Kidney (tissue), 14 donors: ENCODE measurements around the gene GRM2. TPM values are rescaled to one million over a fixed set of nuclear protein-coding genes. Genes with fewer than 3 reads are reported as not detected.

Source experiments
- DNase-seq, 5 donors: peaks; one replicate each; pipeline ENCODE4 v3.0.0-alpha.2; 2013 to 2020
- FAIRE-seq: peaks from 2 replicates; lab custom pipeline; 2012; peaks lifted over from hg19 to GRCh38; lab: Jason Lieb, UNC
- H3K27ac ChIP-seq, 2 donors: one replicate each; pipeline ENCODE4 v1.7.0; 2013; ENCODE audit warnings: low read depth in 2 of 2, low read length in 2 of 2, inconsistent platforms in 1 of 2
- H3K27me3 ChIP-seq: one replicate; pipeline ENCODE4 v1.7.1; 2013; ENCODE audit warnings: low read length, inconsistent platforms; ENCODE audit not compliant: control insufficient read depth, insufficient read depth
- H3K36me3 ChIP-seq, 3 donors: one replicate each; pipeline versions ENCODE4 v1.7.0 to v1.7.1; 2013; ENCODE audit warnings: low read length in 3 of 3, control low read depth in 1 of 3, inconsistent platforms in 1 of 3; ENCODE audit not compliant: insufficient read depth in 3 of 3, control insufficient read depth in 2 of 3
- H3K4me1 ChIP-seq, 3 donors: one replicate each; pipeline versions ENCODE4 v1.7.0 to v1.7.1; 2013; ENCODE audit warnings: low read length in 3 of 3, inconsistent platforms in 1 of 3, low read depth in 1 of 3; ENCODE audit not compliant: control insufficient read depth in 2 of 3, insufficient read depth in 2 of 3
- H3K4me3 ChIP-seq, 3 donors: one replicate each; pipeline versions ENCODE4 v1.7.0 to v1.8.1; 2013; ENCODE audit warnings: low read length in 3 of 3, control low read depth in 1 of 3, inconsistent platforms in 1 of 3
- H3K9ac ChIP-seq, 3 donors: one replicate each; pipeline versions ENCODE4 v1.7.0 to v1.7.1; 2013; ENCODE audit warnings: low read length in 3 of 3, control low read depth in 1 of 3, inconsistent platforms in 1 of 3
- H3K9me3 ChIP-seq, 3 donors: one replicate each; pipeline versions ENCODE4 v1.7.0 to v1.7.1; 2013; ENCODE audit warnings: low read length in 3 of 3, control low read depth in 1 of 3, inconsistent platforms in 1 of 3; ENCODE audit not compliant: control insufficient read depth in 2 of 3, insufficient read depth in 1 of 3
- CTCF ChIP-seq: IDR thresholded peaks from 3 replicates; pipeline ENCODE4 v1.5.1; 2012; ENCODE audit warnings: mild to moderate bottlenecking, moderate library complexity, borderline replicate concordance; ENCODE audit not compliant: insufficient read depth; ENCODE audit errors: extremely low read depth
- intact Hi-C: fragments of 100-400 bp; cut with DNase I; formaldehyde crosslinking; loops from one replicate; pipeline ENCODE4 v1.11.1; 2022
- polyA plus RNA-seq: library from polyadenylated mRNA; stranded (reverse); fragments of 350-450 nt; fragmentation: Illumina TruSeq; extraction: RNeasy Lipid Tissue Mini Kit (QIAGEN cat#74804); gene quantifications from one replicate; pipeline ENCODE4 v1.2.3, GENCODE V29; 2014; ENCODE audit warnings: low read depth, low replicate concordance; ENCODE audit not compliant: insufficient read depth
- total RNA-seq: library from RNA; stranded (reverse); fragmentation: NEBNext Ultra II Directional; extraction: Animal tissue kit (Norgen Biotek cat#: 25700); gene quantifications from one replicate; pipeline ENCODE4 v1.2.1, GENCODE V29; 2021
- donor health status: control.
- donor health status: control.
- donor health status: control.
- donor health status: control.
- donor health status: control.
- donor health status: DM: yes; HTN: yes; CAD: no.
- donor health status: Normal renal cell carcinoma (clear cell type).

The GRM2 gene
- total and polyA plus RNA-seq, 2 donors from 2014 or later, result 0.57 TPM; not detected in 1

GRCh38 chr3:51702156-51702555 is 4.7 kb upstream of the GRM2 start:
- DNase-seq, result peak in 1 of 5 donors; percentile 37
- intact Hi-C loops, result no loop called here
- no peak for FAIRE-seq
- no peak for TF ChIP-seq CTCF
- Histone ChIP-seq H3K9me3 (no peaks in the 10 kb centered on the region), H3K4me1 (peaks cover 0 to 2% (median 0%) of the 10 kb centered on the region in 3 donors), H3K4me3 (no peak overlapping the region), H3K36me3 (peaks cover 3 to 43% (median 26%) of the 10 kb centered on the region in 3 donors), H3K27ac (no peak overlapping the region), H3K9ac (no peak overlapping the region), H3K27me3 (no peaks in the 10 kb centered on the region)

GRCh38 chr3:51703068-51703760 is 3.7 kb upstream of the GRM2 start:
- intact Hi-C loops, result no loop called here
- H3K9me3 ChIP-seq, result no peaks in the 10 kb centered on the region
- H3K27me3 ChIP-seq, result no peaks in the 10 kb centered on the region
- no peak overlapping the region for H3K9ac ChIP-seq
- H3K4me1 ChIP-seq, result peaks cover 0 to 4% (median 0%) of the 10 kb centered on the region in 3 donors
- H3K36me3 ChIP-seq, result peaks cover 3 to 32% (median 19%) of the 10 kb centered on the region in 3 donors
- no peak overlapping the region for H3K4me3 ChIP-seq
- FAIRE-seq (no peak), DNase-seq (peak in 1 of 5 donors; percentile 58)
- TF ChIP-seq CTCF, result no peak
- H3K27ac ChIP-seq, result no peak overlapping the region

GRCh38 chr3:51703761-51704510 is 2.9 kb upstream of the GRM2 start:
- Histone ChIP-seq H3K4me3 (no peak overlapping the region), H3K4me1 (peaks cover 0 to 4% (median 0%) of the 10 kb centered on the region in 3 donors), H3K27me3 (no peaks in the 10 kb centered on the region), H3K9ac (no peak overlapping the region), H3K36me3 (peaks cover 3 to 31% (median 19%) of the 10 kb centered on the region in 3 donors), H3K27ac (no peak overlapping the region), H3K9me3 (no peaks in the 10 kb centered on the region)
- intact Hi-C loops, result no loop called here
- TF ChIP-seq CTCF, result no peak
- no peak for FAIRE-seq
- peak in 1 of 5 donors; percentile 60 for DNase-seq
